Sciatic nerve (tissue), 2 donors: ENCODE data around the gene RHO. TPM values are rescaled to one million over a fixed set of nuclear protein-coding genes. Genes with fewer than 3 reads are reported as not detected.
A peak's percentile ranks its signal among the peaks of the same experiment; 100 is the strongest.
"Not testable (repeated sequence)": the region's sequence is repeated elsewhere in the genome, so short reads cannot be mapped to it uniquely, and the experiment has no call there.

ENCODE experiments used
- ATAC-seq: fragments of 200-7000 bp; cut with Tn5 transposase; one replicate; pipeline ENCODE4 v1.9.1; 2020; ENCODE audit warnings: mild to moderate bottlenecking, moderate library complexity
- DNase-seq: peaks from one replicate; pipeline ENCODE4 v3.0.0-alpha.2; 2020; ENCODE audit warnings: low spot score
- intact Hi-C: fragments of 100-400 bp; cut with DNase I; formaldehyde crosslinking; loops from one replicate; pipeline ENCODE4 v1.14.2; 2022
- total RNA-seq: library from RNA; stranded (reverse); fragmentation: NEBNext Ultra II Directional; extraction: Animal tissue kit (Norgen Biotek cat#: 25700); gene quantifications from one replicate; pipeline ENCODE4 v1.2.1, GENCODE V29; 2021
- donor health status: DM: no; HTN: no; CAD: no.
- donor health status: DM: no; HTN: no; CAD: no.

Gene RHO
- total RNA-seq, 1 donor from 2014 or later = not detected

DNA sequence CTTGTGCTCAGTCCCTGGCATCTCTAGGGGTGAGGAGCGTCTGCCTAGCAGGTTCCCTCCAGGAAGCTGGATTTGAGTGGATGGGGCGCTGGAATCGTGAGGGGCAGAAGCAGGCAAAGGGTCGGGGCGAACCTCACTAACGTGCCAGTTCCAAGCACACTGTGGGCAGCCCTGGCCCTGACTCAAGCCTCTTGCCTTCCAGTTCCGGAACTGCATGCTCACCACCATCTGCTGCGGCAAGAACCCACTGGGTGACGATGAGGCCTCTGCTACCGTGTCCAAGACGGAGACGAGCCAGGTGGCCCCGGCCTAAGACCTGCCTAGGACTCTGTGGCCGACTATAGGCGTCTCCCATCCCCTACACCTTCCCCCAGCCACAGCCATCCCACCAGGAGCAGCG, 5.0 kb downstream of the RHO start:
- ATAC-seq (no peak), DNase-seq (no peak)
- intact Hi-C loops = no loop called here

GRCh38 chr3:129534428-129535027, 6.1 kb downstream of the RHO start:
- ATAC-seq (no peak), DNase-seq (no peak)
- intact Hi-C loops = no loop called here

DNA sequence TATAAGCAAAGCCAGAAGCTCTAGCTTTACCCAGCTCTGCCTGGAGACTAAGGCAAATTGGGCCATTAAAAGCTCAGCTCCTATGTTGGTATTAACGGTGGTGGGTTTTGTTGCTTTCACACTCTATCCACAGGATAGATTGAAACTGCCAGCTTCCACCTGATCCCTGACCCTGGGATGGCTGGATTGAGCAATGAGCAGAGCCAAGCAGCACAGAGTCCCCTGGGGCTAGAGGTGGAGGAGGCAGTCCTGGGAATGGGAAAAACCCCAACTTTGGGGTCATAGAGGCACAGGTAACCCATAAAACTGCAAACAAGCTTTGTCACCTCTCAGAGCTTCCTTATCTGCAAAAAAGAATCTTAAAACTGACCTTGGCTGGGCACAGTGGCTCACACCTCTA, 6.6 kb downstream of the RHO start:
- intact Hi-C loops = no loop called here
- no peak for DNase-seq
- ATAC-seq = no peak

- ATAC-seq = no peak
- no peak for DNase-seq
- intact Hi-C loops = no loop called here
Measured at GRCh38 chr3:129536374-129536667, 7.9 kb downstream of the RHO start.

GRCh38 chr3:129536804-129537203, 8.4 kb downstream of the RHO start:
- ATAC-seq (no peak), DNase-seq (no peak)
- intact Hi-C loops = no loop called here

DNA sequence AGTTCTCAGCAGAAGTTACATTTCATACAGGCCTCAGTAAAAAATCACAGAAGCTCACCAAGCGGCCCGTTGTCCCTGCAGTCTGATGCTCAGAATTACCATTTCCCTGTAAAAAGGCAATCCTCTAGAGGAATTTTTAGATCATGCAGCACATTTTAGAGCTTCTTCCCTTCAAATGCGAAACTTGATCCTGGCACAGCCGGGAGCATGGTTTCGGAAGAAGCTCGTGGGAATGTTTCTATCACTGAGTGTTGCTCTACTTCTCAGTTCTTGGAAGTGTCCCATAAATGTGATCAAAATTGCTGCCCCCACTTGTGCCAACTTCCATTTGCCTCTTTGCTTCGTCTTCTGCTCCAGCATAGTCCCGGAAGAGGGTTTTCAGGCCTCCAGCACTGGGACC, 10.8 kb downstream of the RHO start:
- DNase-seq (no peak), ATAC-seq (no peak)
- intact Hi-C loops = no loop called here

- ATAC-seq (no peak), DNase-seq (no peak)
- intact Hi-C loops = loop anchor here (5.0 kb wide), 1 partner anchor 1404 kb away; no protein-coding TSS in a partner anchor
Measured at GRCh38 chr3:129540776-129541516, 12.5 kb downstream of the RHO start.

- intact Hi-C loops = loop anchor here (5.0 kb wide), 1 partner anchor 1405 kb away; no protein-coding TSS in a partner anchor
- DNase-seq = no peak
- no peak for ATAC-seq
Measured at GRCh38 chr3:129542747-129543146, 14.3 kb downstream of the RHO start.

GRCh38 chr3:129543156-129543790, 14.8 kb downstream of the RHO start, which contains the start of gene H1-8:
TSS of gene H1-8 (plus strand) at chr3:129543175. CDS start at chr3:129543219, 44 bp downstream.
- no peak for DNase-seq
- intact Hi-C loops = loop anchor here (5.0 kb wide), 1 partner anchor 1406 kb away; no protein-coding TSS in a partner anchor
- peak; percentile 22 for ATAC-seq

DNA sequence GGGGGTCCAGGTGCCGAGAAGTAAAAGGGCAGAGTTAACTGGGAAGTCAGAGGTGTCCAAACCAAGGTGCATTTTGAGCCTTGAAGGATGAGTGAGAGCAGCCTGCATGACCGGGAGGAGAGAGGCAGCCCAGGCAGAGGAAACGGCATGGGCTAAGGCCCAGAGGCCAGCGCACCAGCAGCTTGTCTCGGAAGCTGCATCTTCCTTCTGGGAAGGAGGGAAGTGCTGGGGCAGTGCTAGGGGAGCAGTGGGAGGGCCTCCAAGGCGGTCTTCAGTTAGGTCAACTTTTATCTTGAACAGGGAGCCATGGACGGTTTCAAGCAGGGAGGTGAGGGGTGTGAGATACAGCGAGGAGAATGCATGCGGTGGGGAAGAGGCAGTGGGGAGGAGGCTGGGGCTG, 15.6 kb downstream of the RHO start:
- intact Hi-C loops = loop anchor here (5.0 kb wide), 1 partner anchor 1407 kb away; no protein-coding TSS in a partner anchor
- ATAC-seq = no peak
- no peak for DNase-seq

GRCh38 chr3:129545951-129546350, 17.5 kb downstream of the RHO start:
- ATAC-seq, intact Hi-C loops, DNase-seq: not testable (repeated sequence)

GRCh38 chr3:129547241-129547640, 18.8 kb downstream of the RHO start:
- DNase-seq (no peak), ATAC-seq (no peak)
- intact Hi-C loops = no loop called here

DNA sequence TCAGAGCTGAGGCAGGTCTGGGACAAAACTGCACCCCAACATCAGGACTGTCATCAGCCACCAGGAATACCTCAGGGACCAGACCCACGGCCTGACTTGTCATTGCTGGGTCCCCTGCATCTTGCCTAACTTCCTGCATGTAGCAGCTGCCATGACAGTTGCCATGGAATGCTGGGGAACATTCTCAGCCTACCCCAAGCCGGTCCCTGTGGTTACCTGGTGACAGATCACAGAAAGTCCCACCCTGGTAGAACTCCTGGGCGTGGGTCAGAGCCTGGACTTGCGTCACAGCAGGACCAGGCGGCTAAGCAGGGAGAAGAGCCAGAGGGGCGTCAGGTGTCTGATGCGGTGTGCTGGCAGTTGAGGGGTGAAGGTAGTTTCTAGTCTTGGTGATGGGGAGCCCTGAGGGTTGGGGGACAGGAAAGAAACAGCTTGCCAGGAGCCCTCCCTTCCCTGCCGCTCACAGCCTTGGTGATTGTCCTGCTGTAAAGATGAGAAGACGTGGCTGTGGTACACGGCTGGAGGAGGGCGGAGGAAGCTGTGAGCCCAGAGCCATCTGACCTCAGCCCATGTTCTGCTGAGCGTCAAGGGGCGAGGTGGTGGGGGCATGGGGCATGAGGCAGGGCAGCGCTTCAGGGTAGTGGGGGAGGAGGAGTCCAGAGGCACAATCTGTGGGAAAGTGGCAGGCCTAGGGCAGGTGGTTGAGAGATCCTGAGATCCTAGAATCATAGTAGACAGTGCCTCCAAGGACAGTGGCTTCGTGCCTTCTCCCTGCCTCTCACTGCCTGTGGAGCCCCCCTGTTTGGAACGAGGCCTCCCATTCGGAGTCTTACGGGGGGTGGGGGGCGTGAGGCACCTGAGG, 19.9 kb downstream of the RHO start:
- DNase-seq = no peak
- ATAC-seq = no peak
- intact Hi-C loops = no loop called here

GRCh38 chr3:129549006-129549800, 20.8 kb downstream of the RHO start:
- intact Hi-C loops = no loop called here
- DNase-seq (no peak), ATAC-seq (no peak)

- intact Hi-C loops = no loop called here
Measured at GRCh38 chr3:129549805-129550204, 21.4 kb downstream of the RHO start.

DNA sequence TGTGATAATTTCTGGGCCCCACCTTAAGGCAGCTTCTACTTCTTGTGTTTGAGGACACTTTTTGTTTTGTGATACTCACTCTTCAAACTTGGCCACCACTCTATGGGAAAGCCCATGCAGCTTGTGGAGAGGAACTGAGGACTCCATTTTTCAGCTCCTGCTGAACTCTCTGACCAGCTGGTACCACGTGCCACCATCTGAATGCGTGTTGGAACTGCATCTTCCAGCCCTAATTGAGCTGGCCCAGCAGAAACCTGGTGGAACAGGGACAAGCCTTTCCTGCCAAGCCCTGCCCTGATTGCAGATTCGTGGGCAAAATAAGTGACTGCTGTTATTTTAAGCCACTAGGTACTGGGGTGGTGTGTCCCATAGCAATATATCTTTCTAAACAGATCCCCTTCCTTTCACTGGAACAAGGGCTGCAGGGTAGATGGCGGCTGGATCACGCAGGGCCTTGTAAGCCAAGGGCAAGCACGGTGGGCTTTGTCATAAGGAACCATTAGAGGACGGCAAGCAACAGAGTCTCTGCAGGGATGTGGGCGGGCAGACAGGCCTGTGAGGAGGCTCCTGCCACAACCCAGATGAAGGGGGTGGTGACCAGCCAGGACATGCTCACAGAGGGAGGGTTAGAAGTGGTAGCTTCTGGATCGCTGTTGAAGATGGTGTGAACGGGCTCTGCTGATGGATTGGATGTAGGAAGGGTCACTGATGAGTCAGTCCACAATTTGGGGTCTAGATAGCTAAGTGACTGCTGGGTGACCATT, 24.0 kb downstream of the RHO start:
- ATAC-seq = no peak
- intact Hi-C loops = no loop called here

More at GRCh38 chr3:129549805-129550204, 21.4 kb downstream of the RHO start:
- no peak for ATAC-seq
- no peak for DNase-seq

GRCh38 chr3:129553171-129553570, 24.7 kb downstream of the RHO start:
- no peak for ATAC-seq
- intact Hi-C loops = no loop called here
- no peak for DNase-seq

More for the DNA sequence above, 24.0 kb downstream of the RHO start:
- no peak for DNase-seq

GRCh38 chr3:129553719-129554118, 25.3 kb downstream of the RHO start:
- DNase-seq (no peak), ATAC-seq (peak; percentile 25)
- intact Hi-C loops = no loop called here
